Metanephros (tissue), 2 donors: ENCODE data around the gene TMEM238L. TPM values are rescaled to one million over a fixed set of nuclear protein-coding genes. Genes with fewer than 3 reads are reported as not detected.

Experiments used
- small RNA-seq: library from RNA; depleted of rRNA; stranded (forward); fragments of <200 nt; gene quantifications from one replicate; pipeline ENCODE3, GENCODE V24; 2014; ENCODE audit warnings: low replicate concordance
- total RNA-seq: library from RNA; depleted of rRNA; stranded (reverse); fragments of >200 nt; gene quantifications from one replicate; pipeline ENCODE4 v1.2.3, GENCODE V29; 2014

TMEM238L gene, protein sequence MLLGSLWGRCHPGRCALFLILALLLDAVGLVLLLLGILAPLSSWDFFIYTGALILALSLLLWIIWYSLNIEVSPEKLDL
- 5.0 TPM for total RNA-seq

DNA sequence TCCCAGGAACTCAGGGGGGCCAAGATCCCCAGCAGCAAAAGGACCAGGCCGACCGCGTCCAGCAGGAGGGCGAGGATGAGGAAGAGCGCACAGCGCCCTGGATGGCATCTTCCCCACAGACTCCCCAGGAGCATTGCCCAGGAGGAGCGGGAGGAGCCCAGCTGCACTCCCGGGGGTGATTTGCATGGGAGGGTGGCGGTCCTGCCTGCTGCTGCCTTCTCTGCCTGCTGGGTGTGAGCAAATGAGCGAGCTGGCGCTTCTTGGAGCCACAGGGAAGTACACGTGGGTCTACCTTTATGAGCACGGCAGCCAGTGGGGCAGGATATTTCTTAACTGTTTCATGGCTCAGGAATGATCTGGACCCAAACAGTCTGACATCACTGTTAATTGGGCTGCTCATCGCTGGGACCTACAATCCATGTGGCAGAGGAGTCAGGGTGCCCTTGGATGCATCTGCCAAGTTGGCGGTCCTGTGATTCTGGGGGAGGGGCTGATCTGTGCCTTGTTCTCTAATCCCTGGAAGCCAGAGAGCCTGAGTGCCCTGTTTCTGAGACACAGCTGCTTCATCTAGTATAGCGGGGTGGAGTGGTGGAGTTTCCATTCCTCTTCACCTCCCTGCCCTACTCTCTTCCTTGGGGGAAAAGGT, at the start of gene TMEM238L:
Gene TMEM238L (minus strand): TSS at position 270 of the 646 bp plus-strand sequence. CDS start 136 bp downstream, at position 134.

DNA sequence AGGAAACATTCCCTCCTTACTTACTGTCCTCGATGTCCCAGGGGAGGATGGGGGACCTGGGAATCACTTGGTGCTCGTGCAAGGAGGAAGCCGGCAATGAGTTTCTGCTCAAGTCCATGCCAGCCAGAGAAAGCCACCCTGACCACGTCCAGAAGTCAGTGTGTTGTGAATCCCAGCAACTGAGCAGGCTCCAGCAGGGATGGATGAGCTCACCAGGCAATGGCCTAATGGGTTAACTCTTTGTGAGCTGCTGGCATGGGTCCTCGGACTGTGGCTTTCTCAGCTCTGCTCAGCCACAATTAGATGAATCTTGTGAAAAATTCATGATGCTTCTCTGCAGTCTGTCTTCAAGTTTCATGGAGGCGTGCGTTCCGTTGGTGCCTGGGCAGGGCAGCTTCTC, 34.0 kb upstream of the TMEM238L start, which contains the start of gene PIRT:
Gene PIRT (minus strand): TSS at position 167 of the 400 bp plus-strand sequence. CDS start 12,442 bp downstream, outside the sequence.

Small RNAs within 50 kb of the gene (small RNA-seq; reads per million reads assigned to genes)
- not detected for gene AC015908.2
- not detected for gene TMEM238L

Other genes starting within 250 kb of the TMEM238L start
- 802 TPM for gene MYH3, start 146.8 kb downstream of the TMEM238L start, total RNA-seq
- 86.5 TPM for gene SCO1, start 106.6 kb downstream of the TMEM238L start, total RNA-seq
- 15.9 TPM for gene ADPRM, start 106.5 kb downstream of the TMEM238L start, total RNA-seq
- 4.1 TPM for gene TMEM220, start 74.1 kb downstream of the TMEM238L start, total RNA-seq
- gene PIRT, start 34.0 kb upstream of the TMEM238L start, total RNA-seq: not detected